HEK293 (cell line): ENCODE measurements around the gene PARP8.

Experiments
- CTCF ChIA-PET: fragments of 350-600 bp; formaldehyde crosslinking; extraction: SDS; loops from one replicate; lab custom pipeline; 2021; ENCODE audit warnings: antibody characterized with exemption; lab: Yijun Ruan, JAX
- POLR2A ChIA-PET: fragments of 300-600 bp; formaldehyde crosslinking; extraction: SDS; loops from one replicate; lab custom pipeline; 2020; ENCODE audit warnings: antibody characterized with exemption, inconsistent platforms; lab: Yijun Ruan, JAX
- H3K27ac ChIP-seq: fragments of 200-500 bp; sonication (Bioruptor generic); 2 replicates; pipeline ENCODE4 v1.5.1; 2014; ENCODE audit warnings: low read depth, low read length, control low read depth, inconsistent platforms; ENCODE audit errors: extremely low read depth
- H3K36me3 ChIP-seq, 2 experiments: fragments of 200-500 bp in 1 of 2; sonication (Bioruptor generic) in 1 of 2; 1 replicate in 1 of 2; 2 replicates in 1 of 2; pipeline ENCODE4 v1.5.1; 2014 to 2017; ENCODE audit warnings: inconsistent platforms in 2 of 2, low read length in 2 of 2; ENCODE audit not compliant: control insufficient read depth in 2 of 2, insufficient read depth in 1 of 2
- H3K4me1 ChIP-seq: fragments of 200-500 bp; sonication (Bioruptor generic); 2 replicates; pipeline ENCODE4 v1.5.1; 2014; ENCODE audit warnings: mild to moderate bottlenecking, low read length, inconsistent platforms; ENCODE audit not compliant: control insufficient read depth, insufficient read depth
- H3K4me3 ChIP-seq: 2 replicates; pipeline ENCODE4 v1.5.1; 2011; ENCODE audit warnings: low read depth, mild to moderate bottlenecking, control low read depth, low read length, moderate library complexity
- H3K9me3 ChIP-seq: fragments of 200-500 bp; sonication (Bioruptor generic); 2 replicates; pipeline ENCODE4 v1.5.1; 2014; ENCODE audit warnings: low read depth, low read length, inconsistent platforms; ENCODE audit not compliant: control insufficient read depth, insufficient read depth
- GLI2 ChIP-seq: fragments of 450-650 bp; formaldehyde crosslinking; IDR thresholded peaks from 2 replicates; pipeline ENCODE4; 2017; ENCODE audit warnings: missing biosample characterization, missing genetic modification characterization, low read depth, borderline replicate concordance
- REST ChIP-seq: fragments of 450-650 bp; formaldehyde crosslinking; IDR thresholded peaks from 2 replicates; pipeline ENCODE4 v1.5.1; 2016; ENCODE audit warnings: missing biosample characterization, missing genetic modification characterization
- SETDB1 ChIP-seq: IDR thresholded peaks from one replicate; pipeline ENCODE4 v1.6.1; 2017; ENCODE audit warnings: mild to moderate bottlenecking, low read length, moderate library complexity, mixed read lengths; ENCODE audit not compliant: insufficient read length
- SP3 ChIP-seq: fragments of 450-650 bp; formaldehyde crosslinking; IDR thresholded peaks from 2 replicates; pipeline ENCODE4 v1.5.1; 2016; ENCODE audit warnings: missing biosample characterization, missing genetic modification characterization
- ZBTB10 ChIP-seq: fragments of 450-650 bp; formaldehyde crosslinking; IDR thresholded peaks from 2 replicates; pipeline ENCODE4 v1.5.1; 2016; ENCODE audit warnings: missing biosample characterization, missing genetic modification characterization
- ZEB2 ChIP-seq: fragments of 450-650 bp; formaldehyde crosslinking; IDR thresholded peaks from 2 replicates; pipeline ENCODE4 v1.5.1; 2016; ENCODE audit warnings: missing biosample characterization, missing genetic modification characterization
- ZIC2 ChIP-seq: fragments of 450-650 bp; formaldehyde crosslinking; IDR thresholded peaks from 2 replicates; pipeline ENCODE4 v1.5.1; 2016; ENCODE audit warnings: missing biosample characterization, missing genetic modification characterization
- ZNF18 ChIP-seq: fragments of 450-650 bp; formaldehyde crosslinking; IDR thresholded peaks from 2 replicates; pipeline ENCODE4 v1.5.1; 2016; ENCODE audit warnings: missing biosample characterization, missing genetic modification characterization
- ZNF19 ChIP-seq: fragments of 450-650 bp; formaldehyde crosslinking; IDR thresholded peaks from 2 replicates; pipeline ENCODE4; 2016; ENCODE audit warnings: missing biosample characterization, missing genetic modification characterization, low read depth
- ZNF214 ChIP-seq: fragments of 450-650 bp; formaldehyde crosslinking; IDR thresholded peaks from 2 replicates; pipeline ENCODE4 v1.5.1; 2017; ENCODE audit warnings: missing biosample characterization, mild to moderate bottlenecking, missing genetic modification characterization, borderline replicate concordance
- ZNF280C ChIP-seq: fragments of 450-650 bp; formaldehyde crosslinking; IDR thresholded peaks from 2 replicates; pipeline ENCODE4 v1.5.1; 2016; ENCODE audit warnings: missing biosample characterization, missing genetic modification characterization
- ZNF549 ChIP-seq: fragments of 450-650 bp; IDR thresholded peaks from 2 replicates; pipeline ENCODE4 v1.5.1; 2018; ENCODE audit warnings: missing biosample characterization, missing genetic modification characterization, mild to moderate bottlenecking, inconsistent platforms, moderate library complexity
- ZNF558 ChIP-seq: fragments of 450-650 bp; formaldehyde crosslinking; IDR thresholded peaks from 2 replicates; pipeline ENCODE4 v1.5.1; 2016; ENCODE audit warnings: missing biosample characterization, missing genetic modification characterization
- ZNF624 ChIP-seq: fragments of 450-650 bp; formaldehyde crosslinking; IDR thresholded peaks from 2 replicates; pipeline ENCODE4 v1.5.1; 2017; ENCODE audit warnings: missing biosample characterization, missing genetic modification characterization
- ZNF654 ChIP-seq: fragments of 450-650 bp; formaldehyde crosslinking; IDR thresholded peaks from 2 replicates; pipeline ENCODE4 v1.5.1; 2016; ENCODE audit warnings: low read depth, missing biosample characterization, missing genetic modification characterization
- ZSCAN18 ChIP-seq: fragments of 450-650 bp; formaldehyde crosslinking; IDR thresholded peaks from 2 replicates; pipeline ENCODE4 v1.5.1; 2016; ENCODE audit warnings: missing biosample characterization, missing genetic modification characterization
- ZSCAN23 ChIP-seq: fragments of 450-650 bp; formaldehyde crosslinking; IDR thresholded peaks from 2 replicates; pipeline ENCODE4 v1.5.1; 2016; ENCODE audit warnings: missing biosample characterization, missing genetic modification characterization

Gene PARP8

GRCh38 chr5:50702615-50703366, 36.4 kb downstream of the PARP8 start (continued):
- TF ChIP-seq ZBTB10: no peak
- TF ChIP-seq ZNF624: no peak
- no peak for TF ChIP-seq ZSCAN23 (tag by site-specific recombination)
- no peak for TF ChIP-seq GLI2 (tag by site-specific recombination)
- TF ChIP-seq SETDB1: peak; percentile 35

DNA sequence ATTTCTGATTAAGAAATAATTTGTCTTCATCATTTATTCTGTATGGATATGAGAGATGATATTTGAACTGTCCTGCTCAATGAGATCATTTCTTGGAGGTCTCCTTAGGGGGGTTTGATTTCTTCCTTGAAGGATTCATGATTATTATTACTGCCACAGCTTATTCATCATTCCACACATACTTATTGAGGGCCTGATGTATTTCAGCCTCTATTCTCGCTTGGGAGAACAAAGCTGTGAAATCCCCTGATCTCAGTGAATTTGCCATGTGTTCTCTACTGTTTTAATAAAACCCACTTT, 36.9 kb downstream of the PARP8 start:
- Histone ChIP-seq H3K27ac (no peak overlapping the region), H3K4me3 (no peak overlapping the region), H3K4me1 (peaks cover 6% of the 10 kb centered on the region), H3K36me3 (no peaks in the 10 kb centered on the region), H3K9me3 (no peaks in the 10 kb centered on the region)
- CTCF ChIA-PET: interaction anchor here (0.6 to 0.9 kb wide), 3 partner anchors 12 to 258 kb away, joined by 3 to 7 read pairs (median 7); no protein-coding TSS in a partner anchor
- POLR2A ChIA-PET: no interaction called here
- 0 out of 2 replicates have a peak, but pooled peaks have one; percentile 1 for TF ChIP-seq ZEB2
- TF ChIP-seq SP3 (tag by site-specific recombination): no peak
- TF ChIP-seq ZNF558 (tag by site-specific recombination): peak; percentile 11; the same call in 1 of the 2 replicates

GRCh38 chr5:50704730-50705129, 38.3 kb downstream of the PARP8 start:
- no peaks in the 10 kb centered on the region for H3K9me3 ChIP-seq
- no peak overlapping the region for H3K27ac ChIP-seq
- no peak overlapping the region for H3K4me3 ChIP-seq
- ChIA-PET CTCF (interaction anchor here (1.0 kb wide), 1 partner anchor 11 kb away, joined by 3 read pairs; no protein-coding TSS in a partner anchor), POLR2A (no interaction called here)
- H3K4me1 ChIP-seq: peaks cover 6% of the 10 kb centered on the region
- H3K36me3 ChIP-seq: no peaks in the 10 kb centered on the region
- no peak for TF ChIP-seq ZIC2 (tag by site-specific recombination)
- TF ChIP-seq ZSCAN18 (tag by site-specific recombination): no peak
- no peak for TF ChIP-seq ZNF549 (tag by site-specific recombination)
- TF ChIP-seq REST (tag by site-specific recombination): no peak
- no peak for TF ChIP-seq ZNF214
- no peak for TF ChIP-seq ZNF280C (tag by site-specific recombination)
- TF ChIP-seq ZNF19 (tag by site-specific recombination): no peak
- TF ChIP-seq ZNF18 (tag by site-specific recombination): no peak
- no peak for TF ChIP-seq ZNF654 (tag by site-specific recombination)
